ENCODE data around the gene AARS2. TPM values are rescaled to one million over a fixed set of nuclear protein-coding genes. Genes with fewer than 3 reads are reported as not detected.

Gene AARS2
- total and polyA plus RNA-seq, 9 of the 15 experiments (the other 6 are each of a cell fraction or from before 2014, with no cell fraction given) = 0.97 to 34.0 (median 18.3) TPM

DNA sequence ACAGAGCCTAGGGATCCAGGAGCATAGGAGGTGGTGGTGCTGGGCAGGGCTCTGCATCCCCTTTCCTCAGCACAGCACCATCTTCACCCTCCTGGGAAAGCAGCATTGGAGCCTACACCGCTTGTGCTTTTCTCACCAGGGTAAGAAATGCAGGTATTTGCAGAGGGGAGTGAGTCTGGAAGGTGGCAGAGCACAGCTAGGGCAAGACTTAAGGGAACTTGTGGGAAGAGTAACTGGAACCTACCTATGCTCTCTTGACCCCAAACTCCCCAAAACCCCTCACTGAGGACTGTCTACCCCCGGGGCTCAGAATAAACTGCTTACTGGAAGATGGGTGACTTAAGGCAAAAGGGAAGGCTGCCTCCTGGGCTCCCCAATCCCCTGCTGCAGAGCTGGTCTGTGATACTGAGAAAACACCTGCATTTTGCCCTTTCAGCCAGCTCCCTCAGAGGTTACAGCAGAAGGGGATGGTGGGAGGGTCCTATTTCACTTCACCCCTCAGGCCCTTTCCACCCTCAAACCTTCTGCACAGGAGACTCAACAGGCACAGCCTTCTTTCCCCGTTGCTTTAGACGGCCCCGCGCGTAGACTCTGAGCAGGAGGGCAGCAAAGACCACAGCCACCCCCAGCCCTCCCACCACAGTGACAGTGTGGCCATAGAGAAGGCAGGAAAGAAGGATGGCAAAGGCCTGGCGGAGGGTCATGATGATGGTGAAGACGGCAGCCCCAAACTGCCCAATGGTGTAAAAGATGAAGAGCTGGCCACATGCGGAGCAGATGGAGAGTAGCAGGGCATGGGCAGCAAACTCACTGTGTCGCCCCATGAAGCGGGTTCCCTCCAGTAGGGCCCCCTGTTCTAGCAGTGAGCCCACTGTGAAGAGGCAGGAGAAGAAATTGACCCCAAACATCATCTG is 58.7 kb downstream of the AARS2 start (continued):
- TF ChIP-seq CAMTA2 (CRISPR knock-in tag; conservative IDR thresholded peaks at IDR 0.05) (0 out of 2 replicates have a peak, but pooled peaks have one; percentile 42), HMG20B (CRISPR knock-in tag; IDR thresholded peaks at IDR 0.05) (no peak), DNMT1 (IDR thresholded peaks at IDR 0.05) (no peak), NUFIP1 (IDR thresholded peaks at IDR 0.05; ENCODE audit: partially characterized antibody) (no peak), PYGO2 (tag; IDR thresholded peaks at IDR 0.05) (no peak), ZNF764 (CRISPR knock-in tag; IDR thresholded peaks at IDR 0.05; ENCODE audit: low read depth) (no peak), ZBTB7A (IDR thresholded peaks at IDR 0.05; ENCODE audit: borderline replicate concordance, control insufficient read depth, low read depth, low read length) (peak; percentile 48; the same call in 1 of the 2 replicates), ZNF444 (CRISPR knock-in tag; IDR thresholded peaks at IDR 0.05) (no peak), DIDO1 (tag; IDR thresholded peaks at IDR 0.05; ENCODE audit: low read depth) (no peak), E2F4 (CRISPR knock-in tag; IDR thresholded peaks at IDR 0.05; ENCODE audit: low read depth) (0 out of 2 replicates have a peak, but pooled peaks have one; percentile 11), SMAD1 (IDR thresholded peaks at IDR 0.05; ENCODE audit: low read depth, low read length, partially characterized antibody) (peak; percentile 20), HBP1 (CRISPR knock-in tag; IDR thresholded peaks at IDR 0.05) (peak; percentile 64; the same call in 1 of the 2 replicates), ZBTB26 (CRISPR knock-in tag; IDR thresholded peaks at IDR 0.05) (peak; percentile 68; the same call in 1 of the 2 replicates), NR2C2 (CRISPR knock-in tag; IDR thresholded peaks at IDR 0.05) (0 out of 2 replicates have a peak, but pooled peaks have one; percentile 13), NR2C2 (tag; IDR thresholded peaks at IDR 0.05) (no peak), PHTF2 (CRISPR knock-in tag; IDR thresholded peaks at IDR 0.05) (peak; percentile 84), RNF2 (IDR thresholded peaks at IDR 0.05) (no peak)
- TF ChIP-seq, protein P1, sequence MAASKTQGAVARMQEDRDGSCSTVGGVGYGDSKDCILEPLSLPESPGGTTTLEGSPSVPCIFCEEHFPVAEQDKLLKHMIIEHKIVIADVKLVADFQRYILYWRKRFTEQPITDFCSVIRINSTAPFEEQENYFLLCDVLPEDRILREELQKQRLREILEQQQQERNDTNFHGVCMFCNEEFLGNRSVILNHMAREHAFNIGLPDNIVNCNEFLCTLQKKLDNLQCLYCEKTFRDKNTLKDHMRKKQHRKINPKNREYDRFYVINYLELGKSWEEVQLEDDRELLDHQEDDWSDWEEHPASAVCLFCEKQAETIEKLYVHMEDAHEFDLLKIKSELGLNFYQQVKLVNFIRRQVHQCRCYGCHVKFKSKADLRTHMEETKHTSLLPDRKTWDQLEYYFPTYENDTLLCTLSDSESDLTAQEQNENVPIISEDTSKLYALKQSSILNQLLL (CRISPR knock-in tag; IDR thresholded peaks at IDR 0.05; ENCODE audit: borderline replicate concordance) = no peak
- TF ChIP-seq, protein P2, sequence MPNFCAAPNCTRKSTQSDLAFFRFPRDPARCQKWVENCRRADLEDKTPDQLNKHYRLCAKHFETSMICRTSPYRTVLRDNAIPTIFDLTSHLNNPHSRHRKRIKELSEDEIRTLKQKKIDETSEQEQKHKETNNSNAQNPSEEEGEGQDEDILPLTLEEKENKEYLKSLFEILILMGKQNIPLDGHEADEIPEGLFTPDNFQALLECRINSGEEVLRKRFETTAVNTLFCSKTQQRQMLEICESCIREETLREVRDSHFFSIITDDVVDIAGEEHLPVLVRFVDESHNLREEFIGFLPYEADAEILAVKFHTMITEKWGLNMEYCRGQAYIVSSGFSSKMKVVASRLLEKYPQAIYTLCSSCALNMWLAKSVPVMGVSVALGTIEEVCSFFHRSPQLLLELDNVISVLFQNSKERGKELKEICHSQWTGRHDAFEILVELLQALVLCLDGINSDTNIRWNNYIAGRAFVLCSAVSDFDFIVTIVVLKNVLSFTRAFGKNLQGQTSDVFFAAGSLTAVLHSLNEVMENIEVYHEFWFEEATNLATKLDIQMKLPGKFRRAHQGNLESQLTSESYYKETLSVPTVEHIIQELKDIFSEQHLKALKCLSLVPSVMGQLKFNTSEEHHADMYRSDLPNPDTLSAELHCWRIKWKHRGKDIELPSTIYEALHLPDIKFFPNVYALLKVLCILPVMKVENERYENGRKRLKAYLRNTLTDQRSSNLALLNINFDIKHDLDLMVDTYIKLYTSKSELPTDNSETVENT (CRISPR knock-in tag; IDR thresholded peaks at IDR 0.05) = peak; percentile 23; the same call in 1 of the 2 replicates
- TF ChIP-seq, protein P3, sequence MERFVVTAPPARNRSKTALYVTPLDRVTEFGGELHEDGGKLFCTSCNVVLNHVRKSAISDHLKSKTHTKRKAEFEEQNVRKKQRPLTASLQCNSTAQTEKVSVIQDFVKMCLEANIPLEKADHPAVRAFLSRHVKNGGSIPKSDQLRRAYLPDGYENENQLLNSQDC (CRISPR knock-in tag; IDR thresholded peaks at IDR 0.05) = no peak
